HepG2 (cell line): ENCODE data around the gene PXK. TPM values are rescaled to one million over a fixed set of nuclear protein-coding genes. Genes with fewer than 3 reads are reported as not detected.

Experiments
- ATAC-seq: fragments of 200-7000 bp; cut with Tn5 transposase; 3 replicates; pipeline ENCODE4 v1.9.1; 2020; ENCODE audit warnings: mild to moderate bottlenecking, moderate library complexity
- BruUV-seq: library from RNA; stranded (reverse); fragments of 400-500 nt; replicated peaks from 2 replicates; lab custom pipeline; 2021; lab: Mats Ljungman, UMichigan
- CTCF ChIA-PET: fragments of 300-600 bp; formaldehyde crosslinking; extraction: SDS; loops from one replicate; lab custom pipeline; 2021; ENCODE audit warnings: low total read pairs, inconsistent platforms, low intra/inter-chr PET ratio; lab: Yijun Ruan, JAX
- POLR2A ChIA-PET: fragments of 350-600 bp; sonication (Branson Sonifier 250); formaldehyde crosslinking; loops from one replicate; lab custom pipeline; 2020; ENCODE audit warnings: antibody characterized with exemption, inconsistent platforms; lab: Yijun Ruan, JAX
- DNase-seq: peaks from one replicate; pipeline ENCODE4 v3.0.0-alpha.2; 2015; ENCODE audit warnings: low spot score
- FAIRE-seq: peaks from 3 replicates; lab custom pipeline; 2011; peaks lifted over from hg19 to GRCh38; lab: Jason Lieb, UNC
- H2AFZ ChIP-seq: one replicate; pipeline ENCODE4 v1.6.1; 2011; ENCODE audit warnings: low read length, inconsistent platforms
- H3K27ac ChIP-seq: fragments of 300-600 bp; 3 replicates; pipeline ENCODE4 v1.8.0; 2011; ENCODE audit warnings: mixed run types, mild to moderate bottlenecking, mixed read lengths, low read length, inconsistent platforms; ENCODE audit not compliant: insufficient read depth; ENCODE audit errors: extremely low read length
- H3K27me3 ChIP-seq, 2 experiments: fragments of 200-600 bp in 1 of 2; 2 replicates in 1 of 2; 3 replicates in 1 of 2; pipeline versions ENCODE4 v1.6.0 to v1.8.0; 2011; ENCODE audit warnings: low read length in 2 of 2, mild to moderate bottlenecking in 2 of 2, moderate library complexity in 2 of 2, inconsistent platforms in 1 of 2; ENCODE audit not compliant: insufficient read depth in 2 of 2, control insufficient read depth in 1 of 2
- H3K36me3 ChIP-seq, 2 experiments: fragments of 200-600 bp in 1 of 2; replicated peaks in 1 of 2; 2 replicates in 1 of 2; 3 replicates in 1 of 2; pipeline versions ENCODE4 v1.5.1 to v1.8.0; 2011; ENCODE audit warnings: low read length in 2 of 2, inconsistent platforms in 1 of 2; ENCODE audit not compliant: insufficient read depth in 2 of 2, control insufficient read depth in 1 of 2
- H3K4me1 ChIP-seq: 2 replicates; pipeline ENCODE4 v1.5.1; 2012; ENCODE audit warnings: low read length, inconsistent platforms; ENCODE audit not compliant: insufficient read depth
- H3K4me2 ChIP-seq: 2 replicates; pipeline ENCODE4 v1.6.0; 2011; ENCODE audit warnings: low read depth, low read length, inconsistent platforms
- H3K4me3 ChIP-seq, 3 experiments: fragments of 200-600 bp in 1 of 3; sonication (generic), shearing (Covaris generic) in 1 of 3; replicated peaks in 1 of 3; 2 replicates each; pipeline ENCODE4 v1.5.1; 2011 to 2016; ENCODE audit warnings: low read length in 3 of 3, inconsistent platforms in 2 of 3, low read depth in 2 of 3, mild to moderate bottlenecking in 2 of 3, control low read depth in 1 of 3, mixed read lengths in 1 of 3; ENCODE audit not compliant: insufficient read depth in 1 of 3
- H3K79me2 ChIP-seq: one replicate; pipeline ENCODE4 v1.6.1; 2011; ENCODE audit warnings: low read length, inconsistent platforms; ENCODE audit not compliant: insufficient read depth
- H3K9ac ChIP-seq: 2 replicates; pipeline ENCODE4 v1.6.0; 2011; ENCODE audit warnings: mild to moderate bottlenecking, low read depth, low read length, inconsistent platforms; ENCODE audit not compliant: insufficient read depth
- H3K9me3 ChIP-seq: 2 replicates; pipeline ENCODE4 v1.5.1; 2012; ENCODE audit warnings: mild to moderate bottlenecking, low read length
- H4K20me1 ChIP-seq: 2 replicates; pipeline ENCODE4 v1.6.0; 2011; ENCODE audit warnings: inconsistent platforms, mild to moderate bottlenecking, low read length, moderate library complexity; ENCODE audit not compliant: insufficient read depth
- BORCS8-MEF2B ChIP-seq: sonication (generic); formaldehyde crosslinking; IDR thresholded peaks from 2 replicates; pipeline ENCODE4 v1.8.0; 2022; ENCODE audit warnings: mild to moderate bottlenecking, missing genetic modification reagents
- DR1 ChIP-seq: sonication (generic); formaldehyde crosslinking; IDR thresholded peaks from 2 replicates; pipeline ENCODE4 v1.8.0; 2021; ENCODE audit warnings: mild to moderate bottlenecking, missing genetic modification reagents, inconsistent platforms
- ELF4 ChIP-seq: sonication (generic); formaldehyde crosslinking; IDR thresholded peaks from 2 replicates; pipeline ENCODE4 v1.5.0; 2020; ENCODE audit warnings: missing genetic modification reagents, mild to moderate bottlenecking, moderate library complexity, borderline replicate concordance
- MAZ ChIP-seq, 2 experiments: sonication (generic) in 1 of 2; formaldehyde crosslinking in 1 of 2; IDR thresholded peaks; 2 replicates each; pipeline versions ENCODE4 v1.5.0 to v1.6.1; 2012 to 2020; ENCODE audit warnings: low read depth in 2 of 2, mild to moderate bottlenecking in 2 of 2, borderline replicate concordance in 1 of 2, improper control_type of control experiment in 1 of 2, low read length in 1 of 2, missing genetic modification reagents in 1 of 2, moderate library complexity in 1 of 2
- SNAI1 ChIP-seq: sonication (generic); formaldehyde crosslinking; IDR thresholded peaks from 2 replicates; pipeline ENCODE4 v1.5.0; 2020; ENCODE audit warnings: mild to moderate bottlenecking, missing genetic modification reagents, borderline replicate concordance
- SYNCRIP ChIP-seq: fragments of 200-400 bp; formaldehyde crosslinking; IDR thresholded peaks from 2 replicates; pipeline ENCODE4 v1.6.1; 2018; ENCODE audit warnings: mild to moderate bottlenecking, low read depth, low read length; ENCODE audit not compliant: insufficient read depth
- TARDBP ChIP-seq: sonication (generic); formaldehyde crosslinking; IDR thresholded peaks from 2 replicates; pipeline ENCODE4 v1.8.0; 2022; ENCODE audit warnings: mild to moderate bottlenecking, missing genetic modification reagents
- TBL1XR1 ChIP-seq: fragments of 150-350 bp; IDR thresholded peaks from 2 replicates; pipeline ENCODE4 v1.6.1; 2014; ENCODE audit warnings: borderline replicate concordance, low read length; ENCODE audit not compliant: partially characterized antibody
- U2AF1 ChIP-seq: fragments of 200-400 bp; formaldehyde crosslinking; optimal IDR thresholded peaks from 2 replicates; pipeline ENCODE3; 2017; ENCODE audit warnings: mild to moderate bottlenecking, low read depth, low read length
- WIZ ChIP-seq: sonication (generic); formaldehyde crosslinking; IDR thresholded peaks from 2 replicates; pipeline ENCODE4 v1.5.1; 2020; ENCODE audit warnings: mild to moderate bottlenecking, missing genetic modification reagents
- ZBTB3 ChIP-seq: sonication (generic); formaldehyde crosslinking; IDR thresholded peaks from 2 replicates; pipeline ENCODE4 v1.4.0; 2020; ENCODE audit warnings: low read depth, mild to moderate bottlenecking, moderate library complexity, missing genetic modification reagents, borderline replicate concordance
- ZNF264 ChIP-seq: sonication (generic); formaldehyde crosslinking; IDR thresholded peaks from 2 replicates; pipeline ENCODE4 v1.4.0; 2020; ENCODE audit warnings: missing genetic modification reagents
- ZNF557 ChIP-seq: sonication (generic); formaldehyde crosslinking; IDR thresholded peaks from 2 replicates; pipeline ENCODE4 v1.4.0; 2020; ENCODE audit warnings: missing genetic modification reagents
- WGBS: methylation state at CpG from one replicate; pipeline ENCODE4 v1.1.6; 2017; ENCODE audit warnings: low lambda C conversion rate; 5-methylcytosine and 5-hydroxymethylcytosine counted together
- in situ Hi-C: cut with HindIII; loops from 2 replicates; pipeline ENCODE4 v1.10.0; 2017; ENCODE audit warnings: low pct_unique_long_range_greater_than_20kb; ENCODE audit not compliant: extremely low pct_ligation_motif_present
- intact Hi-C: fragments of 100-400 bp; cut with micrococcal nuclease; formaldehyde crosslinking; loops from one replicate; pipeline ENCODE4 v1.10.0; 2022; ENCODE audit not compliant: unreplicated experiment
- polyA plus RNA-seq, 8 experiments: library from polyadenylated mRNA; depleted of rRNA in 3 of 8; stranded (reverse) in 7 of 8; unstranded in 1 of 8; fragments of >200 nt; fragmentation: Illumina TruSeq in 4 of 8; extraction: Trizol in 4 of 8; gene quantifications; 2 replicates each; pipeline versions ENCODE4 v1.2.1 to v1.2.3, GENCODE V29; 2011 to 2016; ENCODE audit warnings: low read depth in 4 of 8, missing spikeins in 1 of 8, mixed read lengths in 1 of 8; ENCODE audit not compliant: insufficient read depth in 1 of 8
- total RNA-seq, 5 experiments: library from RNA; depleted of rRNA; stranded (reverse); fragments of >200 nt; fragmentation: Illumina TruSeq; extraction: Trizol; gene quantifications; 2 replicates each; pipeline ENCODE4 v1.2.3, GENCODE V29; 2016; ENCODE audit warnings: low read depth in 1 of 5
- TF ChIP-seq, protein P1 (sequence below): sonication (generic); formaldehyde crosslinking; IDR thresholded peaks from 2 replicates; pipeline ENCODE4; 2020; ENCODE audit warnings: missing genetic modification reagents, mild to moderate bottlenecking, borderline replicate concordance
- TF ChIP-seq, protein P2 (sequence below): sonication (generic); formaldehyde crosslinking; IDR thresholded peaks from 2 replicates; pipeline ENCODE4 v1.5.0; 2020; ENCODE audit warnings: missing genetic modification reagents
- TF ChIP-seq, protein P3 (sequence below): sonication (generic); formaldehyde crosslinking; IDR thresholded peaks from 2 replicates; pipeline ENCODE4 v1.4.0; 2020; ENCODE audit warnings: missing genetic modification reagents
- TF ChIP-seq, protein P4 (sequence below): sonication (generic); formaldehyde crosslinking; IDR thresholded peaks from 2 replicates; pipeline ENCODE4 v1.4.0; 2020; ENCODE audit warnings: mild to moderate bottlenecking, missing genetic modification reagents

The PXK gene
- total and polyA plus RNA-seq, 2 of the 13 experiments (the other 11 are each of a cell fraction or from before 2014, with no cell fraction given): 6.4 to 18.6 TPM

DNA sequence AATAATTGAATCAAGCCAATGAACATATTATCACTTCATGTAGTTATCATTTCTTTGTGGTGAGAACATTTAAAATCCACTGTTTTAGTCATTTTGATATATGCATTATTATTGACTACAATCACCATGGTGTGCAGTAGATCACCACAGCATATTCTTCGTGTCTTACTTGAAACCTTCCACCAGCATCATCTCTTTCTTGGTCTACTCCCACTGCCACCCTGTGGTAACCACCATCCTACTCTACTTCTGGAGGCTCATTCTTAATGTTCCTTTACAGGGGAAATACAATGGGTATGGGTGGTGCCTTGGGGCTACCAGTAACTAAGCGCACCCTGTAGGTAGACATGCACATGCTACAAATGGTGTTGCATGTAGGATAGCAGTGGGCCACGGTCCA is 25.4 kb downstream of the PXK start:
- no peak for DNase-seq
- Histone ChIP-seq H3K36me3 (no peaks in the 10 kb centered on the region), H3K4me2 (no peak overlapping the region), H3K27me3 (no peaks in the 10 kb centered on the region), H2AFZ (no peak overlapping the region), H3K27ac (no peak overlapping the region), H3K4me1 (no peaks in the 10 kb centered on the region), H3K9ac (no peak overlapping the region), H3K4me3 (no peak overlapping the region), H3K79me2 (no peaks in the 10 kb centered on the region), H3K9me3 (no peaks in the 10 kb centered on the region), H4K20me1 (0 out of 2 replicates have a peak, but pooled peaks cover 4% of the 10 kb centered on the region)
- ChIA-PET POLR2A (no interaction called here), CTCF (no interaction called here)
- WGBS: 94% methylated on average over 3 of the region's 3 CpGs
- no peak for FAIRE-seq
- in situ Hi-C loops (no loop called here), intact Hi-C loops (no loop called here)
- BruUV-seq: no TSS peak
- no peak for ATAC-seq
- no peak for TF ChIP-seq TBL1XR1
- TF ChIP-seq, protein P1, sequence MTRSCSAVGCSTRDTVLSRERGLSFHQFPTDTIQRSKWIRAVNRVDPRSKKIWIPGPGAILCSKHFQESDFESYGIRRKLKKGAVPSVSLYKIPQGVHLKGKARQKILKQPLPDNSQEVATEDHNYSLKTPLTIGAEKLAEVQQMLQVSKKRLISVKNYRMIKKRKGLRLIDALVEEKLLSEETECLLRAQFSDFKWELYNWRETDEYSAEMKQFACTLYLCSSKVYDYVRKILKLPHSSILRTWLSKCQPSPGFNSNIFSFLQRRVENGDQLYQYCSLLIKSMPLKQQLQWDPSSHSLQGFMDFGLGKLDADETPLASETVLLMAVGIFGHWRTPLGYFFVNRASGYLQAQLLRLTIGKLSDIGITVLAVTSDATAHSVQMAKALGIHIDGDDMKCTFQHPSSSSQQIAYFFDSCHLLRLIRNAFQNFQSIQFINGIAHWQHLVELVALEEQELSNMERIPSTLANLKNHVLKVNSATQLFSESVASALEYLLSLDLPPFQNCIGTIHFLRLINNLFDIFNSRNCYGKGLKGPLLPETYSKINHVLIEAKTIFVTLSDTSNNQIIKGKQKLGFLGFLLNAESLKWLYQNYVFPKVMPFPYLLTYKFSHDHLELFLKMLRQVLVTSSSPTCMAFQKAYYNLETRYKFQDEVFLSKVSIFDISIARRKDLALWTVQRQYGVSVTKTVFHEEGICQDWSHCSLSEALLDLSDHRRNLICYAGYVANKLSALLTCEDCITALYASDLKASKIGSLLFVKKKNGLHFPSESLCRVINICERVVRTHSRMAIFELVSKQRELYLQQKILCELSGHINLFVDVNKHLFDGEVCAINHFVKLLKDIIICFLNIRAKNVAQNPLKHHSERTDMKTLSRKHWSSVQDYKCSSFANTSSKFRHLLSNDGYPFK (CRISPR knock-in tag): no peak
- TF ChIP-seq WIZ (CRISPR knock-in tag): no peak
- no peak for TF ChIP-seq ZNF557 (CRISPR knock-in tag)
- TF ChIP-seq U2AF1: no peak
- TF ChIP-seq ELF4 (CRISPR knock-in tag): no peak
- TF ChIP-seq MAZ (IDR thresholded peaks at IDR 0.05; ENCODE audit: borderline replicate concordance, low read depth, low read length): no peak
- TF ChIP-seq MAZ (CRISPR knock-in tag; IDR thresholded peaks at IDR 0.05; ENCODE audit: low read depth): no peak
- no peak for TF ChIP-seq TARDBP (CRISPR knock-in tag)
- TF ChIP-seq, protein P2, sequence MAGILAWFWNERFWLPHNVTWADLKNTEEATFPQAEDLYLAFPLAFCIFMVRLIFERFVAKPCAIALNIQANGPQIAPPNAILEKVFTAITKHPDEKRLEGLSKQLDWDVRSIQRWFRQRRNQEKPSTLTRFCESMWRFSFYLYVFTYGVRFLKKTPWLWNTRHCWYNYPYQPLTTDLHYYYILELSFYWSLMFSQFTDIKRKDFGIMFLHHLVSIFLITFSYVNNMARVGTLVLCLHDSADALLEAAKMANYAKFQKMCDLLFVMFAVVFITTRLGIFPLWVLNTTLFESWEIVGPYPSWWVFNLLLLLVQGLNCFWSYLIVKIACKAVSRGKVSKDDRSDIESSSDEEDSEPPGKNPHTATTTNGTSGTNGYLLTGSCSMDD (CRISPR knock-in tag): no peak
- TF ChIP-seq ZBTB3 (CRISPR knock-in tag): no peak
- no peak for TF ChIP-seq BORCS8-MEF2B
- TF ChIP-seq ZNF264: no peak
- TF ChIP-seq DR1: no peak
- TF ChIP-seq, protein P3, sequence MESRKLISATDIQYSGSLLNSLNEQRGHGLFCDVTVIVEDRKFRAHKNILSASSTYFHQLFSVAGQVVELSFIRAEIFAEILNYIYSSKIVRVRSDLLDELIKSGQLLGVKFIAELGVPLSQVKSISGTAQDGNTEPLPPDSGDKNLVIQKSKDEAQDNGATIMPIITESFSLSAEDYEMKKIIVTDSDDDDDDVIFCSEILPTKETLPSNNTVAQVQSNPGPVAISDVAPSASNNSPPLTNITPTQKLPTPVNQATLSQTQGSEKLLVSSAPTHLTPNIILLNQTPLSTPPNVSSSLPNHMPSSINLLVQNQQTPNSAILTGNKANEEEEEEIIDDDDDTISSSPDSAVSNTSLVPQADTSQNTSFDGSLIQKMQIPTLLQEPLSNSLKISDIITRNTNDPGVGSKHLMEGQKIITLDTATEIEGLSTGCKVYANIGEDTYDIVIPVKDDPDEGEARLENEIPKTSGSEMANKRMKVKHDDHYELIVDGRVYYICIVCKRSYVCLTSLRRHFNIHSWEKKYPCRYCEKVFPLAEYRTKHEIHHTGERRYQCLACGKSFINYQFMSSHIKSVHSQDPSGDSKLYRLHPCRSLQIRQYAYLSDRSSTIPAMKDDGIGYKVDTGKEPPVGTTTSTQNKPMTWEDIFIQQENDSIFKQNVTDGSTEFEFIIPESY (CRISPR knock-in tag): no peak
- no peak for TF ChIP-seq SYNCRIP
- TF ChIP-seq, protein P4, sequence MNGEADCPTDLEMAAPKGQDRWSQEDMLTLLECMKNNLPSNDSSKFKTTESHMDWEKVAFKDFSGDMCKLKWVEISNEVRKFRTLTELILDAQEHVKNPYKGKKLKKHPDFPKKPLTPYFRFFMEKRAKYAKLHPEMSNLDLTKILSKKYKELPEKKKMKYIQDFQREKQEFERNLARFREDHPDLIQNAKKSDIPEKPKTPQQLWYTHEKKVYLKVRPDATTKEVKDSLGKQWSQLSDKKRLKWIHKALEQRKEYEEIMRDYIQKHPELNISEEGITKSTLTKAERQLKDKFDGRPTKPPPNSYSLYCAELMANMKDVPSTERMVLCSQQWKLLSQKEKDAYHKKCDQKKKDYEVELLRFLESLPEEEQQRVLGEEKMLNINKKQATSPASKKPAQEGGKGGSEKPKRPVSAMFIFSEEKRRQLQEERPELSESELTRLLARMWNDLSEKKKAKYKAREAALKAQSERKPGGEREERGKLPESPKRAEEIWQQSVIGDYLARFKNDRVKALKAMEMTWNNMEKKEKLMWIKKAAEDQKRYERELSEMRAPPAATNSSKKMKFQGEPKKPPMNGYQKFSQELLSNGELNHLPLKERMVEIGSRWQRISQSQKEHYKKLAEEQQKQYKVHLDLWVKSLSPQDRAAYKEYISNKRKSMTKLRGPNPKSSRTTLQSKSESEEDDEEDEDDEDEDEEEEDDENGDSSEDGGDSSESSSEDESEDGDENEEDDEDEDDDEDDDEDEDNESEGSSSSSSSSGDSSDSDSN (CRISPR knock-in tag): no peak
- no peak for TF ChIP-seq SNAI1 (CRISPR knock-in tag)
